Measurements from ENCODE around the gene P2RY6. TPM values are rescaled to one million over a fixed set of nuclear protein-coding genes. Genes with fewer than 3 reads are reported as not detected.

P2RY6 gene
- total RNA-seq, 1 experiment from 2014 or later, result not detected

GRCh38 chr11:73225001-73225686 lies 47.0 kb upstream of the P2RY6 start:
- no peak overlapping the region for H2BK5ac ChIP-seq (ENCODE audit: insufficient read length, low read length)

More at GRCh38 chr11:73225001-73225686, 47.0 kb upstream of the P2RY6 start:
- H4K8ac ChIP-seq (replicated peaks; ENCODE audit: insufficient read length, low read depth, low read length), result no peak overlapping the region
- Mint-ChIP-seq H3K27me3 (ENCODE audit: low read depth) (peaks cover 32% of the 10 kb centered on the region), H3K27ac (no peak overlapping the region; a peak in 1 of 7 replicates), H3K4me1 (peaks cover 27 to 29% of the 10 kb centered on the region in 2 experiments), H3K9me3 (no peaks in the 10 kb centered on the region), H3K4me3 (no peak overlapping the region), H3K36me3 (ENCODE audit: insufficient read depth in 1 of 3, low read depth in 3 of 3) (no peaks in the 10 kb centered on the region)
- peaks cover 3% of the 10 kb centered on the region for H3K23me2 ChIP-seq (ENCODE audit: insufficient read length, low read depth, low read length, poor library complexity, severe bottlenecking)
- H3K56ac ChIP-seq (ENCODE audit: insufficient read length, low read depth, low read length), result no peak overlapping the region
- no peak overlapping the region for H3K18ac ChIP-seq (ENCODE audit: insufficient read length, low read depth, low read length)
- H2BK12ac ChIP-seq (ENCODE audit: insufficient read length, low read depth, low read length), result no peak overlapping the region
- H3K4ac ChIP-seq (ENCODE audit: low read depth, low read length), result no peak overlapping the region
- H3K14ac ChIP-seq (ENCODE audit: insufficient read depth, low read length), result no peak overlapping the region
- no peak overlapping the region for H3K9ac ChIP-seq (ENCODE audit: extremely low read depth, insufficient read length, low read length)
- no peaks in the 10 kb centered on the region for H4K20me1 ChIP-seq (ENCODE audit: control insufficient read depth, insufficient read depth, insufficient read length)
- no peak for DNase-seq
- TF ChIP-seq CTCF (conservative IDR thresholded peaks at IDR 0.05), result no peak
- H2AFZ ChIP-seq (ENCODE audit: low read length), result no peak overlapping the region
- peaks cover 13% of the 10 kb centered on the region; the same call in 1 of the 2 replicates for H3K4me1 ChIP-seq (ENCODE audit: insufficient read depth, low read length)
- no peak overlapping the region for H3T11ph ChIP-seq (ENCODE audit: low read length)
- H3K27ac ChIP-seq (ENCODE audit: insufficient read length, low read depth, low read length), result no peak overlapping the region
- no peaks in the 10 kb centered on the region for H3K79me2 ChIP-seq (ENCODE audit: insufficient read depth, low read length)
- H2BK120ac ChIP-seq (ENCODE audit: low read depth, low read length, poor library complexity, severe bottlenecking), result no peak overlapping the region
- H3K9me3 ChIP-seq (ENCODE audit: control insufficient read depth, low read depth, low read length), result no peaks in the 10 kb centered on the region
- no peak overlapping the region for H3K4me2 ChIP-seq (ENCODE audit: insufficient read depth, insufficient read length, low read length)
- no peak overlapping the region for H2BK15ac ChIP-seq (ENCODE audit: low read depth, low read length)
- no peaks in the 10 kb centered on the region for H3K79me1 ChIP-seq (ENCODE audit: insufficient read depth, low read depth, low read length, poor library complexity, severe bottlenecking)
- H2AK5ac ChIP-seq (ENCODE audit: insufficient read length, low read length), result no peak overlapping the region
- WGBS (ENCODE audit: extremely low coverage, insufficient read length, low lambda C conversion rate), result no CpG with 5 or more reads among the region's 3 CpGs
- H3K27me3 ChIP-seq (ENCODE audit: insufficient read depth, low read length), result no peaks in the 10 kb centered on the region; the same call in 1 of the 2 replicates
- H4K91ac ChIP-seq (ENCODE audit: insufficient read length, low read depth, low read length), result no peak overlapping the region
- no peak overlapping the region for H4K5ac ChIP-seq (ENCODE audit: insufficient read length, low read depth, low read length)
- H2BK20ac ChIP-seq (ENCODE audit: low read depth, low read length, poor library complexity, severe bottlenecking), result no peak overlapping the region
- no peak overlapping the region for H3K23ac ChIP-seq (ENCODE audit: insufficient read length, low read depth, low read length)

All from H9 (cell line).